ENCODE data around the gene ARRB2.

The ARRB2 gene

DNA sequence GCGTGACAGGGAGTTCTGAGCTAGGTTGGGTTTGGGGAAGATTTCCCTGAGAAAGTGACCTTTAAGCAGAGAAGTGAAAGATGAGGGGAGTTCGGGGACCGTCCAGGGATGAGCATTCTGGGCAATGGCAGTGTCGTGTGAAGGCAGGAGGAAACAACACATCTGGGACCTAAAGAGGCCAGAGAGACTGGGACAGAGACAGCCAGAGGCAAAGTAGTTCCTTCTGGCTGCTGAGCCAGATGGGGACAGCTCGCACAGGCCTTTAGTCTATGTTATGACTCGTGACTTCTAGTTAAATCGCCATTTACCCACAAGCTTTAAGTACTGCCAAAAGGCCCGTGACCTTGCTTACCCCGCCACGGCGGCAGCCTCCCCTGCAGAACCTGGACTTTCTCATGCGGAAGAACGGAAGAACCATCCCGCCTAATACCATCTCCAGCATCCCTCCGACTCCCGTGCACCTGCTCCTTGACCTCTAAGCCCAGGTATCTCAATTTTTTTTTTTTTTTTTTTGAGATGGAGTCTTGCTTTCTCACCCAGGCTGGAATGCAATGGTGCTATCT, 12.3 kb downstream of the ARRB2 start:
- in situ Hi-C loops (cut with HindIII; ENCODE audit: low sequenced_read_pairs), result no loop called here
- TF ChIP-seq CTCF (IDR thresholded peaks at IDR 0.05; ENCODE audit: low read depth, low read length), result no peak
- DNase-seq (ENCODE audit: low read depth, low spot score), result no peak
- H3K4me3 ChIP-seq (ENCODE audit: low read depth, low read length), result no peak overlapping the region

GRCh38 chr17:4724650-4725049, 14.2 kb downstream of the ARRB2 start:
- no peak for TF ChIP-seq CTCF (IDR thresholded peaks at IDR 0.05; ENCODE audit: low read depth, low read length)
- no peak overlapping the region for H3K4me3 ChIP-seq (ENCODE audit: low read depth, low read length)
- in situ Hi-C loops (cut with HindIII; ENCODE audit: low sequenced_read_pairs), result no loop called here
- DNase-seq (ENCODE audit: low read depth, low spot score), result no peak

- DNase-seq (ENCODE audit: low read depth, low spot score), result no peak
- TF ChIP-seq CTCF (IDR thresholded peaks at IDR 0.05; ENCODE audit: low read depth, low read length), result no peak
- H3K4me3 ChIP-seq (ENCODE audit: low read depth, low read length), result no peak overlapping the region
- in situ Hi-C loops (cut with HindIII; ENCODE audit: low sequenced_read_pairs), result no loop called here
Measured at GRCh38 chr17:4725646-4726310, 15.3 kb downstream of the ARRB2 start.

GRCh38 chr17:4728124-4728523, 17.7 kb downstream of the ARRB2 start:
- no peak overlapping the region for H3K4me3 ChIP-seq (ENCODE audit: low read depth, low read length)
- no peak for TF ChIP-seq CTCF (IDR thresholded peaks at IDR 0.05; ENCODE audit: low read depth, low read length)
- in situ Hi-C loops (cut with HindIII; ENCODE audit: low sequenced_read_pairs), result no loop called here
- no peak for DNase-seq (ENCODE audit: low read depth, low spot score)

- H3K4me3 ChIP-seq (ENCODE audit: low read depth, low read length), result no peak overlapping the region
- no peak for DNase-seq (ENCODE audit: low read depth, low spot score)
Measured at GRCh38 chr17:4733073-4733531, 22.7 kb downstream of the ARRB2 start.

GRCh38 chr17:4734857-4735475, 24.5 kb downstream of the ARRB2 start:
- in situ Hi-C loops (cut with HindIII; ENCODE audit: low sequenced_read_pairs), result no loop called here
- no peak for DNase-seq (ENCODE audit: low read depth, low spot score)
- no peak for TF ChIP-seq CTCF (IDR thresholded peaks at IDR 0.05; ENCODE audit: low read depth, low read length)
- H3K4me3 ChIP-seq (ENCODE audit: low read depth, low read length), result no peak overlapping the region

More at GRCh38 chr17:4733073-4733531, 22.7 kb downstream of the ARRB2 start:
- in situ Hi-C loops (cut with HindIII; ENCODE audit: low sequenced_read_pairs), result no loop called here
- TF ChIP-seq CTCF (IDR thresholded peaks at IDR 0.05; ENCODE audit: low read depth, low read length), result peak; percentile 18

Data from astrocyte of the spinal cord (primary cell).